ENCODE measurements around the gene PRRT4.
A peak's percentile ranks its signal among the peaks of the same experiment; 100 is the strongest.

Gene PRRT4

GRCh38 chr7:128366986-128367385 is 5.5 kb upstream of the PRRT4 start:
- H3K36me3 Mint-ChIP-seq (ENCODE audit: low read depth), result no peaks in the 10 kb centered on the region
- H3K4me1 Mint-ChIP-seq (ENCODE audit: low read depth), result peaks cover 12% of the 10 kb centered on the region
- H3K9me3 Mint-ChIP-seq, result no peaks in the 10 kb centered on the region
- H3K27me3 Mint-ChIP-seq, result peaks cover 54% of the 10 kb centered on the region
- H3K4me3 Mint-ChIP-seq, result no peak overlapping the region
- H3K27ac Mint-ChIP-seq, result no peak overlapping the region

DNA sequence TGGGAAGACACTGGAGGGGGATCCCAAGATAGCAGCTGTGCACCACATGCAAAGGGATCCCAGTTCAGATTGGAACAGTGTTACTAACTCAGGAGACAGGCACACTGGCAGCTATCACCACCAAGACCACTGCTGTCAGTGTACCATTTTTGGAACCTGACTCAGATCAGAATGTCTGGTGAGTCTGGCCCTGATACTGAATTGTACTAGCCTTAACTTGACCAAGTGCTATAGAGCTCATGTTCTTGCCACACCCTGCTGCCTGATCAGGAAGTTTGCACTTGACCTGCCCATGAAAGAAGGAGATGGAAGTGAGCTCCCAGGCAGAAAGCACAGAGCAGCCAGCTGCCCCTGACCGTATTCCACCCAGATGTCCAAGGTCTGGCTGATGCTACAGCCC is 4.8 kb upstream of the PRRT4 start:
- no peaks in the 10 kb centered on the region for H3K36me3 Mint-ChIP-seq (ENCODE audit: low read depth)
- H3K4me1 Mint-ChIP-seq (ENCODE audit: low read depth), result peaks cover 15% of the 10 kb centered on the region
- peaks cover 57% of the 10 kb centered on the region for H3K27me3 Mint-ChIP-seq
- no peaks in the 10 kb centered on the region for H3K9me3 Mint-ChIP-seq
- H3K4me3 Mint-ChIP-seq, result no peak overlapping the region
- no peak overlapping the region for H3K27ac Mint-ChIP-seq

DNA sequence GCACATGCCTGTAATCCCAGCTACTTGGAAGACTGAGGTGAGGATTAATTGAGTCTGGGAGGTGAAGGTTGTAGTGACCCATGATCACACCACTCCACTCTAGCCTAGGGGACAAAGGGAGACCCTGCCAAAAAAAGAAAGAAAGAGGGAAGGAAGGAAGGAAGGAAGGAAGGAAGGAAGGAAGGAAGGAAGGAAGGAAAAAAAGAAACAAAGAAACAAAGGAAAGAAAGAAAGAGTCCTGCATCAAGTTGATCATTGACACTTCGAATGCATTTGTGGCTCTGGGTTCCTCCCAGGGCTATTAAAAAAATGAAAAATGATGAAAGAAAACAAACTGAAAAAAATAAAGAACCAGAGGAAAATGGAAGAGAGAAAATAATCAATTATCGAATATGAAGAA is 3.9 kb upstream of the PRRT4 start:
- H3K36me3 Mint-ChIP-seq (ENCODE audit: low read depth), result no peaks in the 10 kb centered on the region
- H3K27me3 Mint-ChIP-seq, result peaks cover 64% of the 10 kb centered on the region
- H3K4me3 Mint-ChIP-seq, result no peak overlapping the region
- H3K9me3 Mint-ChIP-seq, result no peaks in the 10 kb centered on the region
- no peak overlapping the region for H3K27ac Mint-ChIP-seq
- peaks cover 22% of the 10 kb centered on the region for H3K4me1 Mint-ChIP-seq (ENCODE audit: low read depth)

DNA sequence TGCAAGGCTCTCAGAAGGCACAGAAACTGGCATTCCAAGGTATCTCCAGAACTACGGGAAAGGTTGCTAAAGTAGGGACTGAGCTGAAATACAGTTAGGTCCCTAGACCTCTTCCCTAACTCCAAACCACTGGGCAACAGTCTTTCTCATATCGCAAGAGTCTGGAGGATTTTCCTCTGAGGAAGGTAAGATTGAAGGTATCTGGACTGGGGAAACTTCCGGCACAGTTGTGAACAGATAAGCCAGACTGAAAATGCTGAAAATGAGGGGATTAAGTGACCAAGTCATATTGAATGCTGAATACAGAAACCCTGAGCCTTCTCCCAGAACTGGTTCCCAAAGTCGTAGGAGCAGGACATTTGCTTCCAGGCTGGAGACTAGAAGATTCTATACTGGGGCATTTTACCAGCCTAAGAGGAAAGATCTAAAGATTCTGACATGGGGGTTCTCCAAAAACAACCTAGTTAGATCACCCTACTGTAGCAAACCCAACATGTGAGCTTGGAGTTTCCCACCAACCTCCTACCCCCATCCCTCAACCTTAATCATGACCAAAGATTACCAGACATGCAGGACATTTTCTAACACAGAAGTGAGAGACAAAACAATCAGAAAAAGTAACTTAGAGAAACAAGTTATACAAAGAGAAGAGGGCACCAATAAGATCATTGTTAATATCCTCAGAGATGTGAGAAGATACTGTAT is 2.8 kb upstream of the PRRT4 start:
- Mint-ChIP-seq H3K36me3 (ENCODE audit: low read depth) (no peaks in the 10 kb centered on the region), H3K4me3 (no peak overlapping the region), H3K27ac (no peak overlapping the region), H3K27me3 (peaks cover 64% of the 10 kb centered on the region), H3K4me1 (ENCODE audit: low read depth) (peaks cover 22% of the 10 kb centered on the region), H3K9me3 (no peaks in the 10 kb centered on the region)

DNA sequence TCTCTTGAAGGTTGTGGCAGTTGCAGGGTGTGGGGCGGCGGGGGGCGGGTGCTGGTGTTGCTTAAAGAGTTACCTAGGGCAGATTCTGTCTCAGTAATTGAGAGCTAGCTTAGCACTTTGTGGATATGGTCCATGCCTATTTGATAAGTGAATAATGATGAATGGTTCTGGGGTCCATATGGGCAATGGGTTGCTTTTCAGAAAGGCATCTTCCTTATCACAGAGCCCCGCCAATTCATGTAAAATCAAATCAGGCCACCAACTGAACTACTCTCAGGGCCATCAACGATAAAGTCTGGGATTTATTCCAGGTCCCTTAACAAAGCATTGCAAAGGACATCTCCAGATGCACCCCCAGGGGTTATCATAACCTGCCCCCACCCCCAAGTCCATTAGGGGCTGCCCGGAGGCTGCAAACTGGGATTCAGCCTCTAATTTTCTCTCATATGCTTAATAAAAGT is 1.8 kb upstream of the PRRT4 start:
- H3K36me3 Mint-ChIP-seq (ENCODE audit: low read depth), result no peaks in the 10 kb centered on the region
- no peak overlapping the region for H3K27ac Mint-ChIP-seq
- H3K4me3 Mint-ChIP-seq, result no peak overlapping the region
- H3K4me1 Mint-ChIP-seq (ENCODE audit: low read depth), result peaks cover 22% of the 10 kb centered on the region
- H3K27me3 Mint-ChIP-seq, result peaks cover 70% of the 10 kb centered on the region
- H3K9me3 Mint-ChIP-seq, result no peaks in the 10 kb centered on the region

DNA sequence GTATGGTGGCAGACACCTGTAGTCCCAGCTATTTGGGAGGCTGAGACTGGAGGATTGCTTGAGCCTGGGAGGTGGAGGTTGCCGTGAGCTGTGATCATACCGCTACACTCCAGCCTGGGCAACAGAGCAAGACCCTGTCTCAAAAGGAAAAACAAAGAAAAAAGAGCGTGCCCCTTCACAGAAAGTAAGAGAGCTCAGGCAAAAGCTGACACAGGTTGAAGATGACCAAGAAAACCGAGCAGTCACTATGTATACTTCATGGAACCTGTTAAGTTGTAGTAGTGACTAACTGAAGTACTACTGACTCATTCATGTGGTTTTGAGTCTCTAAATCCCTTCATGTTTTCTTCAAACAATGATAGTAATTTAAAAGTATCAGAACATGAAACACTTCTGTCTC is 1.2 kb upstream of the PRRT4 start:
- H3K27me3 Mint-ChIP-seq, result peaks cover 72% of the 10 kb centered on the region
- peaks cover 22% of the 10 kb centered on the region for H3K4me1 Mint-ChIP-seq (ENCODE audit: low read depth)
- H3K9me3 Mint-ChIP-seq, result no peaks in the 10 kb centered on the region
- no peaks in the 10 kb centered on the region for H3K36me3 Mint-ChIP-seq (ENCODE audit: low read depth)
- H3K27ac Mint-ChIP-seq, result no peak overlapping the region
- H3K4me3 Mint-ChIP-seq, result peak overlapping the region; percentile 15

GRCh38 chr7:128360359-128360678 is 1.2 kb downstream of the PRRT4 start:
- Mint-ChIP-seq H3K4me1 (ENCODE audit: low read depth) (peaks cover 22% of the 10 kb centered on the region), H3K27ac (no peak overlapping the region), H3K4me3 (no peak overlapping the region), H3K27me3 (peaks cover 52% of the 10 kb centered on the region), H3K9me3 (no peaks in the 10 kb centered on the region), H3K36me3 (ENCODE audit: low read depth) (no peaks in the 10 kb centered on the region)

DNA sequence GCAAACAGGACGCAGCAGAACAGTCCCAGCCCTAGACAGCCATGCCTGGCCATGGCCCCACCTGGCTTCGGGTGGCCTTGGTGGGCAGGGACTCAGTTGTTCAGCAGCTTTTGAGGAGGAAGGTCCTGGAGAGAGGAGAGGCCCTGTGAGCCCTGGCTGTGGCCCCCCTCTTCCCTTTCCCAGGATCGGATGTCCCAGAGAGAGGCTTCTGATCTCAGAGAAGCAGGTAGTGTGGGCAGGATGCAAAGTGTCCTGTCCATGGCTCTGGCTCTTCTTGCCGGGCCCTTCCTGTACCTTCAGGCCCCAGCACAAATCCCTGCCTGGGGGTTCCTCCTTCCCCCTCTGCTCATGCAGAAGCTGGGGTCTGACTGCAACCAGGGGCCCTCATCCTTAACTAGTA is 1.6 kb downstream of the PRRT4 start:
- no peaks in the 10 kb centered on the region for H3K9me3 Mint-ChIP-seq
- H3K27me3 Mint-ChIP-seq, result peaks cover 48% of the 10 kb centered on the region
- H3K36me3 Mint-ChIP-seq (ENCODE audit: low read depth), result no peaks in the 10 kb centered on the region
- H3K4me1 Mint-ChIP-seq (ENCODE audit: low read depth), result peaks cover 22% of the 10 kb centered on the region
- H3K4me3 Mint-ChIP-seq, result no peak overlapping the region
- H3K27ac Mint-ChIP-seq, result no peak overlapping the region

GRCh38 chr7:128359336-128359735 is 2.2 kb downstream of the PRRT4 start:
- Mint-ChIP-seq H3K27me3 (peaks cover 42% of the 10 kb centered on the region), H3K4me3 (no peak overlapping the region)

DNA sequence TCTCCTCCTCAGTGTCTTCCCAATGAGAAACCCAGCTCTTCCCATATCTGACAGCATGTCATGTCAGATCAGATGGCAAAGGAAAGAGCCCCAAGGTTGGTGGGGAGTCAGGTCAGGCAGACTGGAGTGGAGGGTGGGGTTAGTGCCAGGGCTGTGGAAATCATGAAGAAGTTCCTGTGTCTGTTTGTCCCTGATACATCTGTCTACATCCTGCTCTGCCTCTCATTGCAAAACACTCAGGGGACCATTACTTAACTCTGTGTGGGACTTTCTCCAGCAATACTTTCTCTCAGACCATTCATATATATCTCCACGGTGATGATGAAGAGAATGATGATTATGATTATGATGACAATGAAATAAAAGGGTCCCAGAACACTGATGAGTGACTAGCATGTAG is 3.3 kb downstream of the PRRT4 start:
- Mint-ChIP-seq H3K9me3 (no peaks in the 10 kb centered on the region), H3K27ac (no peak overlapping the region), H3K4me1 (ENCODE audit: low read depth) (peaks cover 22% of the 10 kb centered on the region), H3K27me3 (peaks cover 39% of the 10 kb centered on the region), H3K36me3 (ENCODE audit: low read depth) (no peaks in the 10 kb centered on the region), H3K4me3 (no peak overlapping the region)

More at GRCh38 chr7:128359336-128359735, 2.2 kb downstream of the PRRT4 start:
- Mint-ChIP-seq H3K4me1 (ENCODE audit: low read depth) (peaks cover 22% of the 10 kb centered on the region), H3K9me3 (no peaks in the 10 kb centered on the region), H3K36me3 (ENCODE audit: low read depth) (no peaks in the 10 kb centered on the region), H3K27ac (no peak overlapping the region)

GRCh38 chr7:128357217-128357613 is 4.3 kb downstream of the PRRT4 start:
- H3K27me3 Mint-ChIP-seq, result peaks cover 37% of the 10 kb centered on the region
- no peaks in the 10 kb centered on the region for H3K36me3 Mint-ChIP-seq (ENCODE audit: low read depth)
- no peaks in the 10 kb centered on the region for H3K9me3 Mint-ChIP-seq
- H3K4me3 Mint-ChIP-seq, result no peak overlapping the region
- no peak overlapping the region for H3K27ac Mint-ChIP-seq
- H3K4me1 Mint-ChIP-seq (ENCODE audit: low read depth), result peaks cover 13% of the 10 kb centered on the region

DNA sequence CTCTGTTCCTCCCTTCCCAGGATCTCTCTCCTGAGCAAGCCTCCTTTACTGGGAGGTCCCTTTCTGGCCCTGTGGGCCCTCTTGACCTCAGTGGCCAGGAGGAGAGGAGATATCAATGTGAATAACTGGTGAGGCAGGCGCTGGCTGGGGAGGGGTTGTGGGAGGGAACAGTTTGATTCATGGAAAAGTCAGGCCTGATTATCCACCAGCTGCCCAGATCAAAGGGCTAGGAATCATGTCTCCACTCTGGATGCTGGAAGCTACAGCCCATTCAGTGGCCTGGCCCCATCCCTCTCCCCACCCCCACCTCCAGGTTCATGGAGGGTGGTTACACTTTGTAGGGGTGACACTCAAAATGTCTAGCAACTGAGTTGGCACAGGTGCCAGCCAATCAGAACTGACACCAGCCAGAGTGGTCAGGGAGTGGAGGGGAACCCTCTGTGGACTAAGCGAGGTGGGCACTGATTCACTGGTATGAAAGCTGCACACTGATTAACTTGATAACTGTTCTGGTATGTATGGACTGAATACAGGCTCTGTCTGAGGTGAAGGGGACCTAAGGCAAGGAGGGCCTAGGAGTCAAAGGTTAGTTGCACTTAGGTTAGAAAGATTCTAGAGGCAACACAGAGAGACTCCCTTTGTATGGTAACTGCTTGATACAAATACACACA is 4.8 kb downstream of the PRRT4 start:
- Mint-ChIP-seq H3K4me1 (ENCODE audit: low read depth) (peaks cover 7% of the 10 kb centered on the region), H3K27ac (no peak overlapping the region), H3K36me3 (ENCODE audit: low read depth) (no peaks in the 10 kb centered on the region), H3K9me3 (no peaks in the 10 kb centered on the region), H3K4me3 (no peak overlapping the region), H3K27me3 (peaks cover 32% of the 10 kb centered on the region)

DNA sequence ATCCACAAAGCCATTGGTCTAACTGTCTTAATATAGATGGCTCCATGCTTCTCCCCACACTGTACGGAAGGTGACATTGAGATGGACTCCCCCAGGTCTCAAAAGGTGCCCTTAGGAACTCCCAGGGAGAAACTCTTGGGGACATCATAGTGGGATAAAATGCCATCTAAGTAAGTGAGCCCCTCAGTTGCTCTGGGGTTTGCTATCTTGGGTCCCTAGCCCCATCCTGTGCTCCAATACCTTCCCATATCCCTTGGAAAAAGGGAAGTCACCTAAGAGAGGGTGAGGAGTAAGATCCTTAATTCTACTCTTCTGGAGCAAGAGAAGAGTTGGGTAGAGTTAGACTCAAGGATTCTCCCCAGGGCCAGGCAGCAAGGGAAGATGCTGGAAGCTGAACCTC is 7.9 kb downstream of the PRRT4 start:
- Mint-ChIP-seq H3K9me3 (no peaks in the 10 kb centered on the region), H3K4me1 (ENCODE audit: low read depth) (no peaks in the 10 kb centered on the region), H3K36me3 (ENCODE audit: low read depth) (no peaks in the 10 kb centered on the region), H3K27ac (no peak overlapping the region), H3K27me3 (peaks cover 35% of the 10 kb centered on the region), H3K4me3 (no peak overlapping the region)

- Mint-ChIP-seq H3K27ac (no peak overlapping the region), H3K9me3 (no peaks in the 10 kb centered on the region), H3K27me3 (peaks cover 31% of the 10 kb centered on the region), H3K36me3 (ENCODE audit: low read depth) (no peaks in the 10 kb centered on the region), H3K4me1 (ENCODE audit: low read depth) (no peaks in the 10 kb centered on the region), H3K4me3 (no peak overlapping the region)
Measured at GRCh38 chr7:128353189-128353588, 8.3 kb downstream of the PRRT4 start.

- Mint-ChIP-seq H3K4me1 (ENCODE audit: low read depth) (no peaks in the 10 kb centered on the region), H3K27ac (no peak overlapping the region), H3K27me3 (peaks cover 30% of the 10 kb centered on the region), H3K36me3 (ENCODE audit: low read depth) (no peaks in the 10 kb centered on the region), H3K9me3 (no peaks in the 10 kb centered on the region), H3K4me3 (no peak overlapping the region)
Measured at GRCh38 chr7:128352636-128353035, 8.9 kb downstream of the PRRT4 start.

DNA sequence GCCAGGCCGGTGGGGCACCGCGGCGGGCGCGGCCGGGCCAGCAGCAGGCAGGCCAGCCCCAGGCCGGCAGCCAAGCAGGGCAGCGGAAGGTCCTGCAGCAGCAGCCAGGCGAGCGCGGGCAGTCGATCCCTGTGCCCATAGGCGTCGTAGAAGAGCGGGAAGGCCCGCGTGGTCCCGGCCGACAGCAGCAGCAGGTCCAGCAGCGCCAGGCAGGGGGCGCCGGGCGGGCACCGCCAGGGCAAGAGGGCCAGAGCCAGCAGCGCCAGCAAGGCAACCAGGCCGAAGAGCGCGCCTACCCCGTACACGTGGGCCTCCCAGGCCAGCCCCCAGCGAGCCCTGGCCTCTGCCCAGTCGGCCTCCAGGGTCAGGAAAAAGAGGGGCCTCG is 9.3 kb downstream of the PRRT4 start:
- Mint-ChIP-seq H3K4me1 (ENCODE audit: low read depth) (no peaks in the 10 kb centered on the region), H3K27ac (no peak overlapping the region), H3K27me3 (peaks cover 30% of the 10 kb centered on the region), H3K4me3 (no peak overlapping the region), H3K36me3 (ENCODE audit: low read depth) (no peaks in the 10 kb centered on the region), H3K9me3 (no peaks in the 10 kb centered on the region)

All from stimulated activated naive CD8-positive, alpha-beta T cell treated with anti-CD3 and anti-CD28 coated beads, Interleukin-15, Interleukin-2, amounts not matched to agents 100 ng/mL and 50 ng/mL, for 24 hours (primary cell).